Tibial artery (tissue), 4 donors: ENCODE results near the gene GREB1L.

ENCODE experiments used
- DNase-seq, 2 donors: peaks; one replicate each; pipeline ENCODE4 v3.0.0-alpha.2; 2019
- H3K27ac ChIP-seq, 2 donors: fragments of 200-600 bp; sonication (generic) in 1 of 2; 1 replicate in 1 of 2; 2 replicates in 1 of 2; pipeline ENCODE4 v1.5.1; 2018 to 2019; ENCODE audit warnings: mild to moderate bottlenecking in 1 of 2
- H3K27me3 ChIP-seq, 2 donors: fragments of 200-600 bp; sonication (generic) in 1 of 2; one replicate each; pipeline versions ENCODE4 v1.5.1 to v1.6.0; 2016 to 2019
- H3K36me3 ChIP-seq, 3 donors: fragments of 200-600 bp; sonication (generic) in 2 of 3; one replicate each; pipeline ENCODE4 v1.5.1; 2016 to 2019; ENCODE audit warnings: mild to moderate bottlenecking in 2 of 3
- H3K4me1 ChIP-seq, 4 donors: fragments of 200-600 bp; sonication (generic) in 2 of 4; 1 replicate in 3 of 4; 2 replicates in 1 of 4; pipeline ENCODE4 v1.5.1; 2016 to 2019
- H3K4me3 ChIP-seq, 2 donors: fragments of 200-600 bp; sonication (generic) in 1 of 2; 1 replicate in 1 of 2; 2 replicates in 1 of 2; pipeline ENCODE4 v1.5.1; 2018 to 2019; ENCODE audit warnings: mild to moderate bottlenecking in 2 of 2
- H3K9me3 ChIP-seq, 3 donors: fragments of 200-600 bp; sonication (generic) in 1 of 3; one replicate each; pipeline ENCODE4 v1.5.1; 2016 to 2019
- CTCF ChIP-seq, 2 experiments: fragments of 200-600 bp in 1 of 2; fragments of 450-650 bp in 1 of 2; IDR thresholded peaks; one replicate each; pipeline ENCODE4 v1.5.1; 2017 to 2019; ENCODE audit warnings: antibody characterized with exemption in 2 of 2, mild to moderate bottlenecking in 1 of 2, moderate library complexity in 1 of 2
- intact Hi-C: fragments of 100-400 bp; cut with DNase I; formaldehyde crosslinking; loops from one replicate; pipeline ENCODE4 v1.15.0; 2023; ENCODE audit warnings: low total_unique reads

The GREB1L gene

DNA sequence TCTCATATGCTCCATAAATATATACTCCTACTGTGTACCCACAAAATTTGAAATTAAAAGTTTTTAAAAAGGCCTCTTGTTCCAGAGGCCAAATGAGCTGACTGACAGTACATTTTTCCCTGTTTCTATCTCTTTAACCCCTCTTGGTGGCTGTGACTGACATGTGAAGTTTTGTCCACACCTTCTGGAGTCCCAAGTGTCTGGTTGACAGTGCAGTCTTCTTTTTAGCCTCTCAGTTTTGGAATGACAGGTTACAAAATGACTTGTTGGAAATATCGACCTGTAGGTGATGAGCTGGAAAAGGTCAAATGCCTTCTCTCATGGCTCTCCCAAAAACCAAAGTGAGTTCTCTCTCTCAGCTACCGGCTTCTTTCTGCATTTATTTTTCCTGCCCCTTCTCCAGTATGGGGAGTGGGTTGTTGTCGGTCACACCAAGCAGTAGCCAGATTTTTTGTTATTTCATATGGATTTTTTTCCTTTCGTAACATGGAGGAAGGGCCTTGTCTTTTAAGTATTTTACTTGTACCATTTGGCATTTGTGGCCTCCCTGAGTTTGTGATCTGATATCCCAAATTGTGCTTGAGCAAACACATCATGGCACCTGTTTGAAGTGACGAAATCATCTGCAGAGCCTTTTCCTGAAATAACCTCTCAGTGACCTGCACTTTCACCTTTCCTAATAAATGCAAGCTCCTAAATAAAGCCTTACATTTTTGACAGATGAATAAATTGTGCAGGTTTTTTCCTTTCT, 214.6 kb downstream of the GREB1L start:
- H3K27me3 ChIP-seq = no peaks in the 10 kb centered on the region
- H3K27ac ChIP-seq = peak overlapping the region in 1 of 2 donors; percentile 70
- no peak overlapping the region for H3K4me3 ChIP-seq
- no peak for TF ChIP-seq CTCF (IDR thresholded peaks at IDR 0.05)
- H3K36me3 ChIP-seq = no peaks in the 10 kb centered on the region
- peaks cover 0 to 74% (median 24%) of the 10 kb centered on the region in 4 donors for H3K4me1 ChIP-seq
- DNase-seq = no peak
- intact Hi-C loops = no loop called here
- no peaks in the 10 kb centered on the region for H3K9me3 ChIP-seq

- Histone ChIP-seq H3K27me3 (no peaks in the 10 kb centered on the region), H3K9me3 (no peaks in the 10 kb centered on the region), H3K27ac (peak overlapping the region in 1 of 2 donors; percentile 70), H3K4me1 (peaks cover 0 to 74% (median 22%) of the 10 kb centered on the region in 4 donors), H3K4me3 (no peak overlapping the region), H3K36me3 (no peaks in the 10 kb centered on the region)
- TF ChIP-seq CTCF (IDR thresholded peaks at IDR 0.05) = no peak
- DNase-seq = no peak
- intact Hi-C loops = no loop called here
Measured at GRCh38 chr18:21457179-21457535, 215.1 kb downstream of the GREB1L start.

DNA sequence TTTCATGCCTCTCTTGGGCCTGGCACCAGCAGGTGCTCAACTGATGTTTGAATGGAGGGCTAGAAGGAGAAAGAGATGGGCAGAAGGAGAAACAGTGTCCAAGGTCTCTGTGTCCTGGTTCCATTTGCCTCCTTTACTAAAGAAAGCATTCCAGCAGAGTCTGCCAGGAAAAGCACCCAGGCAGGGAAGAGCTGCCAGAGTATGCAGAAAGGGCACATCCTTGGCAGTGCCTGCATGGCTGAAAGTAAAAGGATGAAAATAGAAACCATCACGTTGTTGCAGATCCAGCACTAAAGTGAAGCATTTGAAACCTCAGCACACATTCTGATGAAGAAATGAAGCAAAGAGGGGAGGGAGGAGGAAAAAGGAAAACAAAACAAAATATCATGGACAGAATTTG, 216.3 kb downstream of the GREB1L start:
- peaks cover 0 to 71% (median 14%) of the 10 kb centered on the region in 4 donors for H3K4me1 ChIP-seq

DNA sequence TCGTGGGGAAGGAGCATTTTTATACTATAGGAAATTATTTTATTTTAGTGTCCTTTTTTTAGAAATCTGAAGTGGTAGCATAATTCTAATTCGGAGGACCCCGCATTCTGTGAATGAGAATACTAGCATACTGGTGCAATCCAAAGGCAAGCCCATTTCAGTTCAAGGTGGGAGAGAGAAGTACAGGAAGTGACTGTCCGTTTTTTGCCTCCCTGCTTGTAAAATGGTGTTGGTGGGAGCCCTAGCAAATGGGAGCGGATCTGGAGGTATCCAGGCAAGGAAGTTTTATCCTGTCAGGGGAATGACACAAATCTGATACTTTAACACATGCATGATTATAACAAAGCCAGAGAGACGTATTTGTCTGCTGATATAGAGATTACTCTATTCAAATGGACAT, 216.8 kb downstream of the GREB1L start:
- no peak for TF ChIP-seq CTCF (IDR thresholded peaks at IDR 0.05)
- H3K36me3 ChIP-seq = no peaks in the 10 kb centered on the region
- peak overlapping the region; percentile 36 to 70 for H3K27ac ChIP-seq
- H3K27me3 ChIP-seq = no peaks in the 10 kb centered on the region
- intact Hi-C loops = no loop called here
- H3K4me1 ChIP-seq = peaks cover 0 to 71% (median 14%) of the 10 kb centered on the region in 4 donors
- peak overlapping the region; percentile 15 to 26 for H3K4me3 ChIP-seq
- H3K9me3 ChIP-seq = no peaks in the 10 kb centered on the region
- DNase-seq = no peak

More for the DNA sequence above, 216.3 kb downstream of the GREB1L start:
- peak in 1 of 2 donors; percentile 78 for DNase-seq
- H3K27ac ChIP-seq = peak overlapping the region; percentile 36 to 70
- no peak for TF ChIP-seq CTCF (IDR thresholded peaks at IDR 0.05)
- H3K27me3 ChIP-seq = no peaks in the 10 kb centered on the region
- H3K4me3 ChIP-seq = peak overlapping the region; percentile 15 to 26
- intact Hi-C loops = no loop called here
- H3K36me3 ChIP-seq = no peaks in the 10 kb centered on the region
- H3K9me3 ChIP-seq = no peaks in the 10 kb centered on the region

DNA sequence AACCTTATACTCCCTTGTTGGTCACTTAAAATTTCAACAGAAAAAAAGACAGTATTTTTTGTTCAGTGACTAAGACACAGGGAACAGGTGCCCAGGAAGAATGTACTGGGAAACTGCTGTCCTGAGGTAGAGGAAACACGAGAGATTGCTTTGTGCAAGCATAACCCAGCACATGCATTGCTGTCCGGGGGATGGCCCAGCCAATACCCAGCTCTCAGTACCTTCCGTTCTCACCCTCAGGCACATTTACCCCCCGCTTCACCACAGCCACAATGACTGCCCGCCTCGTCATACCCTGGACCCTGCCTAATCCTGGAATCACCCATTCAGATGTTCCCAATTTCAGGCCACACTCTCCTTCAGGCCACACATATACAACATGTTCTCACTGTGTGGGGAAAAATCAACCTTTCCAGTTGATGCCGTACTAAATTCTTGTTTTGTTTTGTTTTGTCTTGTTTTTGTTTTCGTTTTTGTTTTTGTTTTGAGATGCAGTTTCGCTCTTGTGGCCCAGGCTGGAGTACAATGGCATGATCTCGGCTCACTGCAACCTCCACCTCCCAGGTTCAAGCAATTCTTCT, 217.8 kb downstream of the GREB1L start:
- H3K9me3 ChIP-seq = no peaks in the 10 kb centered on the region
- no peaks in the 10 kb centered on the region for H3K27me3 ChIP-seq
- no peak for DNase-seq
- peak overlapping the region; percentile 36 to 70 for H3K27ac ChIP-seq
- TF ChIP-seq CTCF (IDR thresholded peaks at IDR 0.05) = no peak
- H3K4me1 ChIP-seq = peaks cover 0 to 77% (median 16%) of the 10 kb centered on the region in 4 donors
- intact Hi-C loops = no loop called here
- no peak overlapping the region for H3K4me3 ChIP-seq
- no peaks in the 10 kb centered on the region for H3K36me3 ChIP-seq
